HG02623 (cell line): ENCODE results near the gene YLPM1.
A peak's percentile ranks its signal among the peaks of the same experiment; 100 is the strongest.
"Not testable (repeated sequence)": the region's sequence is repeated elsewhere in the genome, so short reads cannot be mapped to it uniquely, and the experiment has no call there.

Source experiments
- ATAC-seq: cut with Tn5 transposase; IDR thresholded peaks from one replicate; pipeline ENCODE4 v1.9.1; 2021; ENCODE audit warnings: moderate library complexity; ENCODE audit not compliant: unreplicated experiment

YLPM1 gene, protein sequence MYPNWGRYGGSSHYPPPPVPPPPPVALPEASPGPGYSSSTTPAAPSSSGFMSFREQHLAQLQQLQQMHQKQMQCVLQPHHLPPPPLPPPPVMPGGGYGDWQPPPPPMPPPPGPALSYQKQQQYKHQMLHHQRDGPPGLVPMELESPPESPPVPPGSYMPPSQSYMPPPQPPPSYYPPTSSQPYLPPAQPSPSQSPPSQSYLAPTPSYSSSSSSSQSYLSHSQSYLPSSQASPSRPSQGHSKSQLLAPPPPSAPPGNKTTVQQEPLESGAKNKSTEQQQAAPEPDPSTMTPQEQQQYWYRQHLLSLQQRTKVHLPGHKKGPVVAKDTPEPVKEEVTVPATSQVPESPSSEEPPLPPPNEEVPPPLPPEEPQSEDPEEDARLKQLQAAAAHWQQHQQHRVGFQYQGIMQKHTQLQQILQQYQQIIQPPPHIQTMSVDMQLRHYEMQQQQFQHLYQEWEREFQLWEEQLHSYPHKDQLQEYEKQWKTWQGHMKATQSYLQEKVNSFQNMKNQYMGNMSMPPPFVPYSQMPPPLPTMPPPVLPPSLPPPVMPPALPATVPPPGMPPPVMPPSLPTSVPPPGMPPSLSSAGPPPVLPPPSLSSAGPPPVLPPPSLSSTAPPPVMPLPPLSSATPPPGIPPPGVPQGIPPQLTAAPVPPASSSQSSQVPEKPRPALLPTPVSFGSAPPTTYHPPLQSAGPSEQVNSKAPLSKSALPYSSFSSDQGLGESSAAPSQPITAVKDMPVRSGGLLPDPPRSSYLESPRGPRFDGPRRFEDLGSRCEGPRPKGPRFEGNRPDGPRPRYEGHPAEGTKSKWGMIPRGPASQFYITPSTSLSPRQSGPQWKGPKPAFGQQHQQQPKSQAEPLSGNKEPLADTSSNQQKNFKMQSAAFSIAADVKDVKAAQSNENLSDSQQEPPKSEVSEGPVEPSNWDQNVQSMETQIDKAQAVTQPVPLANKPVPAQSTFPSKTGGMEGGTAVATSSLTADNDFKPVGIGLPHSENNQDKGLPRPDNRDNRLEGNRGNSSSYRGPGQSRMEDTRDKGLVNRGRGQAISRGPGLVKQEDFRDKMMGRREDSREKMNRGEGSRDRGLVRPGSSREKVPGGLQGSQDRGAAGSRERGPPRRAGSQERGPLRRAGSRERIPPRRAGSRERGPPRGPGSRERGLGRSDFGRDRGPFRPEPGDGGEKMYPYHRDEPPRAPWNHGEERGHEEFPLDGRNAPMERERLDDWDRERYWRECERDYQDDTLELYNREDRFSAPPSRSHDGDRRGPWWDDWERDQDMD (N-terminal part only)

DNA sequence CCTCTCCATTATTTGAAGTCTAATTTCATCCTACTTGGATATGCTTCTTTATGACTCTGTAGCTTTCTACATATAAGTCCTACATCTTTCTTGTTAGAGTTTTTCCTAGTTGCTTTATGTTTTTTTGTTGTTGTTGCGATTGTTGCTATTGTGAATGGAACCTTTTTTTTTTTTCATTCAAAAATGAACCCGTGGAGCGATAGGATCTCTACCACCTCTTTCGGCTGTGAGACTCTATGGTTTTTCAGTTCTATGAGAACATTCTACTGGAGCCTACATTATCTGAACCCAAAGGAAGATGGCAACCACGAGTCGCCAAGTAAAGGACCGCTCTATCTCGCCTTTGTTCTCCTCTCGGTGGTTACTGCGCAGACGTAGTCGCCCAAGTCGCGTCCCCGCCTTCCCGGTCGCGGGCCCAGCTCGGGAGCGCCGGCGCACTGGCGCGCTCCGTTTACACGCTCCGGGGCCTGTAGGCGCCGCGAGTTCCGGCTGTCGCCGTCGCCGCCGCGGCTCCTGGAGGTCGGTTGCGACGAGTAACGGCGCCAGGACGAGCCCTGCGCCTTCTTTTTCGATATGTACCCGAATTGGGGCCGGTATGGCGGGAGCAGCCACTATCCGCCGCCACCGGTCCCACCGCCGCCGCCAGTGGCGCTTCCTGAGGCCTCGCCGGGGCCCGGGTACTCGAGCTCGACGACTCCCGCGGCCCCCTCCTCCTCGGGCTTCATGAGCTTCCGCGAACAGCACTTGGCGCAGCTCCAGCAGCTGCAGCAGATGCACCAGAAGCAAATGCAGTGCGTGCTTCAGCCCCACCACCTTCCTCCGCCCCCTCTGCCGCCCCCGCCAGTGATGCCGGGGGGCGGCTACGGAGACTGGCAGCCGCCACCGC is at the start of gene YLPM1:
Gene YLPM1 (plus strand): TSS at position 400 of the 886 bp plus-strand sequence. CDS start 174 bp downstream, at position 574.
- peak; percentile 90 for ATAC-seq

DNA sequence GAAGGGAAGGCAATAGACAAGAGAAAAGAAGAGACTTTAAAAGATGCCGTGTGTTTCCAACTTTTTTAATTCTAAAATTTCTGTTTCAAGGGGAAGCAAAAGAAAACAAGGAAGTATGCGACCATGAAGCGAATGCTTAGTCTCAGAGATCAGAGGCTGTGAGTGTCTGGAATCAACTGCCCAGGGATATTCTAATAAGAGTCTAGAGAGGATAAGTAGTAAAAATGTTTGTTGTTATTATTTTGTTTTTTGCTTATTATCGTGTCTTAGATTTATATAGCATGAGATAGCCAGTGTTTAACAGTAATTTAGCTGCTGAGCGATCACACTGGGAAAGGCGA is 49.8 kb upstream of the YLPM1 start:
- no peak for ATAC-seq

- no peak for ATAC-seq
Observed at GRCh38 chr14:74720526-74720925, 42.6 kb upstream of the YLPM1 start.

DNA sequence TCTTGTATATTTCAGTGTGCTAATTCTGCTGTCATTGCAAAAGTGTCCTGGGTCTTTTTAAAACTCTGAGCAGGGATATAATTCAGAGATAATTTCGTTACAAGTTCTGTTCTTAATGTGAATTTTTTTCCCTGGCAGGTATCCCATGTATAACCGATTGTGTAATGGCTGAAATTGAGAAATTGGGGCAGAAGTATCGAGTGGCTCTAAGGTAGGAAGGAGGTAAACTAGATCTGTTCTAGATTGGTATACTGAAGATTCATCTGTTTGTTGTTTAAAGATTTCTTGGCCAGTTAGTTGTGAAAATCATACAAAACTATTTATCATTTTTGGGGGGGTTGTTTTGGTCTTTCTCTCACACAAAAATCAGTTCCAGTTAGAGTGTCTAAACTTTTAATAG is 40.0 kb upstream of the YLPM1 start:
- no peak for ATAC-seq

GRCh38 chr14:74732387-74732786 is 30.7 kb upstream of the YLPM1 start:
- ATAC-seq: no peak

GRCh38 chr14:74733221-74733620 is 29.9 kb upstream of the YLPM1 start:
- no peak for ATAC-seq

DNA sequence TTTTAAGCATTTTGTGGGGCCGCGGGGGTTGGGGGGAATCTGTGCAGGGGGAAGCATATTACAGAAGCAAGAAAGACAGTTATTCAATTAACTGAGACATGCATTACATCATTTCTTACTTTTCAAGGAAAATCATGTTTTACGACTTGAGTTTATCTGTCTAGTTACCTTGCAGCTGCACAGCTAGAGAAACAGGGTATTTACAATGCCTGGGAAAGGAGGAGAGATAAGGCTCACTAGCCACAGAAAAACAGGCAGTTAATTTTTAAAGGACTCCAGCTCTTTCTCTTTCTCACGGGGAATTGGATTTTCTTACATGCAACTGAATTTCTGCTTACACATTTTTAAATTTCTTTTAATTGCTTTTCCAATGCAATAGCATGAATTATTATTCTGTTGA is 28.0 kb upstream of the YLPM1 start:
- ATAC-seq: no peak

GRCh38 chr14:74737753-74738325 is 25.3 kb upstream of the YLPM1 start:
- no peak for ATAC-seq

- ATAC-seq: no peak
Observed at GRCh38 chr14:74739293-74740030, 23.7 kb upstream of the YLPM1 start.

DNA sequence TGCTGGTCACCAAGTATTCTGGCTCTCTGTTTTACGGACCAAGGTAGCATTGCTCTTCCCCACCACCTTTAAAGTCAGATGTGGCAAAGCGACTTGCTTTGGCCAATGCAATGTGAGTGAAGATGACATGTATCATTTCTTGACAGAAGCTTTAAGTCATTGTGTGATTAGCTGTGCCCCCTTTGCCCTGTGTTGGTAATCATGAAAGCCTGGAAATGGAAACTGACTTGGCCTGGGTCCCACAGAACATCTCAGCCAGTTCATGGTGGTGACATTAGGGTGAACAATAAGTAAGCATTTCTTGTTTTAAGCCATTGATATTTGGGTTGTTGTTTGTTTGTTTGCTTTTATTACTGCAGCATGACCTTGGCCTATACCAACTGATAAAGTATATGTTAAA is 15.9 kb upstream of the YLPM1 start:
- ATAC-seq: no peak

- no peak for ATAC-seq
Observed at GRCh38 chr14:74754157-74754556, 9.0 kb upstream of the YLPM1 start.

DNA sequence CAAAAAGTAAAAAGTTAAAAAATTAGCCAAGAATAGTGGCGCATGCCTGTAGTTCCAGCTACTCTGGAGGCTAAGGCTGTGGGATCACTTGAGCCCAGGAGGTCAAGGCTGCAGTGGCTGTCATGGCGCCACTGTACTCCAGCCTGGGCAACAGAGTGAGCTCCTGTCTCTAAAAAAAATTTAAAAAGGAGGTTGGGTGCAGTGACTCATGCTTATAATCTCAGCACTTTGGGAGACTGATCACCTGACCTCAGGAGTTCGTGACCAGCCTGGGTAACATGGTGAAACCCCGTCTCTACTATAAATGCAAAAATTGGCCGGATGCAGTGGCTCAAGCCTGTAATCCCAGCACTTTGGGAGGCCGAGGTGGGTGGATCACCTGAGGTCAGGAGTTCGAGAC is 8.2 kb upstream of the YLPM1 start:
- no peak for ATAC-seq

- no peak for ATAC-seq
Observed at GRCh38 chr14:74756326-74756725, 6.8 kb upstream of the YLPM1 start.

DNA sequence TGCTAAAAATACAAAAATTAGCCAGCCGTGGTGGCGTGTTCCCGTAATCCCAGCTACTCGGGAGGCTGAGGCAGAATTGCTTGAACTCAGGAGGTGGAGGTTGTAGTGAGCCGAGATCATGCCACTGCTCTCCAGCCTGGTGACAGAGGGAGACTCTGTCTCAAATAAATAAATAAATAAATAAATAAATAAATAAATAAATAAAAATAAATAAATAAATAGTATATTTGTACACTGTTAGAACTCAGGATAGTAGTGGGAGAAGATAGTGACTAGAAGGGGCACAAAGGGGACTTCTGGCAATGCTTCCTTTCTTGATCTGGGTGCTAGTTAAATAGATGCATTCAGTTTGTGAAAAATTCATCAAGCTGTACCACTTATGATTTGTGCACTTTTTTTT is 4.6 kb upstream of the YLPM1 start:
- ATAC-seq: not testable (repeated sequence)

GRCh38 chr14:74763803-74764531 is 851 bp downstream of the YLPM1 start:
- no peak for ATAC-seq

DNA sequence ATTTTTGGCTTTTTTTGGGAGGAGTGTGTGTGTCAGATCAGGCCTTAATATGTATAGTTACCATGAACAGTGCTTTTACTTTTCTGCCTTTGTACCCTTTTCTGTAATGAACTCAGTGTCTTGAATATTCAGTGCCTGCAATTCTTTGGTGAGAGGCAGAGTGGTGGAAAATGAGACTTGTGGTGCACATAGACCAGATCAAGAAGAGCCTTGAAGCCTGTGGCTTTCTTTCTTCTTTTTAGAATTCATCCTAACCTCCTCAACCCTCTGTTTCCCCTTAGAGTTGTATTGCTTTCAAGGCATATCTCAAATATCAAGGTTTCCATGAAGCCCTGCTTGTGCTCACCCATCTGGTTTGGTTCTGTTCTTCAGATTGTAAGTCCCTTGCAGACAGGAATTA is 2.6 kb downstream of the YLPM1 start:
- no peak for ATAC-seq

GRCh38 chr14:74771399-74771798 is 8.3 kb downstream of the YLPM1 start:
- no peak for ATAC-seq

- ATAC-seq: no peak
Observed at GRCh38 chr14:74784634-74785033, 21.5 kb downstream of the YLPM1 start.
